Prostate gland (tissue), 2 donors: ENCODE data around the gene NOTUM.

ENCODE experiments used
- POLR2A ChIP-seq: fragments of 450-650 bp; IDR thresholded peaks from one replicate; pipeline ENCODE4 v1.6.1; 2016; ENCODE audit warnings: antibody characterized with exemption, mild to moderate bottlenecking
- POLR2AphosphoS5 ChIP-seq: sonication (generic); formaldehyde crosslinking; IDR thresholded peaks from one replicate; pipeline ENCODE4 v1.6.1; 2017; ENCODE audit warnings: antibody characterized with exemption
- TF ChIP-seq, protein P1 (sequence below), 4 experiments: fragments of 200-600 bp in 2 of 4; fragments of 450-650 bp in 2 of 4; sonication (generic) in 2 of 4; IDR thresholded peaks; 1 replicate in 3 of 4; 2 replicates in 1 of 4; pipeline ENCODE4 v1.5.1; 2016 to 2019; ENCODE audit warnings: antibody characterized with exemption in 4 of 4, mild to moderate bottlenecking in 2 of 4, moderate library complexity in 2 of 4

- TF ChIP-seq, protein P1, sequence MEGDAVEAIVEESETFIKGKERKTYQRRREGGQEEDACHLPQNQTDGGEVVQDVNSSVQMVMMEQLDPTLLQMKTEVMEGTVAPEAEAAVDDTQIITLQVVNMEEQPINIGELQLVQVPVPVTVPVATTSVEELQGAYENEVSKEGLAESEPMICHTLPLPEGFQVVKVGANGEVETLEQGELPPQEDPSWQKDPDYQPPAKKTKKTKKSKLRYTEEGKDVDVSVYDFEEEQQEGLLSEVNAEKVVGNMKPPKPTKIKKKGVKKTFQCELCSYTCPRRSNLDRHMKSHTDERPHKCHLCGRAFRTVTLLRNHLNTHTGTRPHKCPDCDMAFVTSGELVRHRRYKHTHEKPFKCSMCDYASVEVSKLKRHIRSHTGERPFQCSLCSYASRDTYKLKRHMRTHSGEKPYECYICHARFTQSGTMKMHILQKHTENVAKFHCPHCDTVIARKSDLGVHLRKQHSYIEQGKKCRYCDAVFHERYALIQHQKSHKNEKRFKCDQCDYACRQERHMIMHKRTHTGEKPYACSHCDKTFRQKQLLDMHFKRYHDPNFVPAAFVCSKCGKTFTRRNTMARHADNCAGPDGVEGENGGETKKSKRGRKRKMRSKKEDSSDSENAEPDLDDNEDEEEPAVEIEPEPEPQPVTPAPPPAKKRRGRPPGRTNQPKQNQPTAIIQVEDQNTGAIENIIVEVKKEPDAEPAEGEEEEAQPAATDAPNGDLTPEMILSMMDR (IDR thresholded peaks at IDR 0.05): peak; percentile 82 to 100 (median 93)
- TF ChIP-seq POLR2A (no peak), POLR2AphosphoS5 (no peak)
Observed at GRCh38 chr17:81959362-81960129, 1.4 kb downstream of the NOTUM start.
